Esophagus (tissue), 2 donors: ENCODE results near the gene PTTG1IP. TPM values are rescaled to one million over a fixed set of nuclear protein-coding genes. Genes with fewer than 3 reads are reported as not detected.

Experiments
- H3K27ac ChIP-seq, 2 donors: one replicate each; pipeline ENCODE4 v1.5.1; 2013; ENCODE audit warnings: low read depth in 2 of 2, mild to moderate bottlenecking in 2 of 2, inconsistent platforms in 1 of 2, low read length in 1 of 2, moderate library complexity in 1 of 2
- H3K27me3 ChIP-seq, 2 donors: one replicate each; pipeline ENCODE4 v1.6.1; 2013; ENCODE audit warnings: low read length in 2 of 2, control low read depth in 1 of 2, mild to moderate bottlenecking in 1 of 2; ENCODE audit not compliant: insufficient read depth in 2 of 2, control insufficient read depth in 1 of 2
- H3K36me3 ChIP-seq, 2 donors: one replicate each; pipeline ENCODE4 v1.6.1; 2013; ENCODE audit warnings: low read length in 1 of 2; ENCODE audit not compliant: control insufficient read depth in 2 of 2, insufficient read depth in 2 of 2
- H3K4me1 ChIP-seq, 2 donors: one replicate each; pipeline ENCODE4 v1.6.1; 2013; ENCODE audit warnings: low read length in 1 of 2; ENCODE audit not compliant: control insufficient read depth in 2 of 2, insufficient read depth in 2 of 2
- H3K4me3 ChIP-seq, 2 donors: one replicate each; pipeline ENCODE4 v1.5.1; 2013; ENCODE audit warnings: low read length in 2 of 2, mild to moderate bottlenecking in 2 of 2, low read depth in 1 of 2, moderate library complexity in 1 of 2
- H3K9me3 ChIP-seq, 2 donors: one replicate each; pipeline ENCODE4 v1.6.1; 2013; ENCODE audit warnings: mild to moderate bottlenecking in 2 of 2, low read depth in 1 of 2, low read length in 1 of 2, moderate library complexity in 1 of 2; ENCODE audit not compliant: control insufficient read depth in 2 of 2, insufficient read depth in 1 of 2
- WGBS, 2 donors: extraction: QIAGEN DNeasy Blood & Tissue Kit; methylation state at CpG; one replicate each; pipeline ENCODE4 v1.1.7; 2013; 5-methylcytosine and 5-hydroxymethylcytosine counted together
- polyA plus RNA-seq, 2 donors: library from polyadenylated mRNA; stranded (reverse); fragments of 200-250 nt; gene quantifications; one replicate each; pipeline ENCODE4 v1.2.3, GENCODE V29; 2013
- donor health status: healthy with polysubstance abuse.
- donor health status: Bipolar disorder and iron deficiency.

Gene PTTG1IP
- polyA plus RNA-seq, 2 donors: 45.8 to 47.4 TPM

GRCh38 chr21:44890338-44890931 is 16.9 kb upstream of the PTTG1IP start:
- H3K4me1 ChIP-seq: peaks cover 0 to 11% of the 10 kb centered on the region in 2 donors
- no peak overlapping the region for H3K27ac ChIP-seq
- peaks cover 0 to 3% of the 10 kb centered on the region in 2 donors for H3K27me3 ChIP-seq
- WGBS, 2 donors: 51 to 56% methylated on average over 23 to 24 of the region's 24 CpGs
- no peaks in the 10 kb centered on the region for H3K36me3 ChIP-seq
- H3K9me3 ChIP-seq: no peaks in the 10 kb centered on the region
- no peak overlapping the region for H3K4me3 ChIP-seq

GRCh38 chr21:44889625-44890337 is 16.3 kb upstream of the PTTG1IP start:
- H3K27me3 ChIP-seq: peaks cover 0 to 3% of the 10 kb centered on the region in 2 donors
- no peak overlapping the region for H3K4me3 ChIP-seq
- WGBS, 2 donors: 86 to 90% methylated on average over 28 to 29 of the region's 29 CpGs
- no peaks in the 10 kb centered on the region for H3K9me3 ChIP-seq
- H3K27ac ChIP-seq: no peak overlapping the region
- H3K36me3 ChIP-seq: no peaks in the 10 kb centered on the region
- peaks cover 0 to 11% of the 10 kb centered on the region in 2 donors for H3K4me1 ChIP-seq

- no peaks in the 10 kb centered on the region for H3K9me3 ChIP-seq
- no peak overlapping the region for H3K27ac ChIP-seq
- no peaks in the 10 kb centered on the region for H3K36me3 ChIP-seq
- WGBS, 2 donors: 60 to 77% methylated on average over 51 to 64 of the region's 64 CpGs
- peaks cover 0 to 3% of the 10 kb centered on the region in 2 donors for H3K27me3 ChIP-seq
- peaks cover 0 to 11% of the 10 kb centered on the region in 2 donors for H3K4me1 ChIP-seq
- H3K4me3 ChIP-seq: no peak overlapping the region
Observed at GRCh38 chr21:44888581-44889550, 15.4 kb upstream of the PTTG1IP start.

GRCh38 chr21:44887807-44888580 is 14.5 kb upstream of the PTTG1IP start:
- H3K9me3 ChIP-seq: no peaks in the 10 kb centered on the region
- H3K27ac ChIP-seq: no peak overlapping the region
- peaks cover 0 to 11% of the 10 kb centered on the region in 2 donors for H3K4me1 ChIP-seq
- WGBS, 2 donors: 80 to 88% methylated on average over 23 to 24 of the region's 24 CpGs
- H3K36me3 ChIP-seq: no peaks in the 10 kb centered on the region
- H3K27me3 ChIP-seq: peaks cover 0 to 3% of the 10 kb centered on the region in 2 donors
- H3K4me3 ChIP-seq: no peak overlapping the region

- Histone ChIP-seq H3K4me3 (no peak overlapping the region), H3K9me3 (no peaks in the 10 kb centered on the region), H3K36me3 (no peaks in the 10 kb centered on the region), H3K27me3 (peaks cover 0 to 3% of the 10 kb centered on the region in 2 donors), H3K4me1 (peaks cover 0 to 11% of the 10 kb centered on the region in 2 donors), H3K27ac (no peak overlapping the region)
- WGBS, 2 donors: 89 to 93% methylated on average over 11 of the region's 11 CpGs
Observed at GRCh38 chr21:44887126-44887806, 13.8 kb upstream of the PTTG1IP start.

- Histone ChIP-seq H3K36me3 (no peaks in the 10 kb centered on the region), H3K4me3 (no peak overlapping the region), H3K27me3 (peaks cover 0 to 3% of the 10 kb centered on the region in 2 donors), H3K9me3 (no peaks in the 10 kb centered on the region), H3K4me1 (peaks cover 0 to 11% of the 10 kb centered on the region in 2 donors), H3K27ac (no peak overlapping the region)
- 89% methylated on average over 44 of the region's 44 CpGs for WGBS, 2 donors
Observed at GRCh38 chr21:44886113-44887075, 12.9 kb upstream of the PTTG1IP start.

GRCh38 chr21:44885615-44886014 is 12.1 kb upstream of the PTTG1IP start:
- H3K27me3 ChIP-seq: peaks cover 0 to 3% of the 10 kb centered on the region in 2 donors
- H3K4me3 ChIP-seq: no peak overlapping the region
- H3K4me1 ChIP-seq: peaks cover 0 to 11% of the 10 kb centered on the region in 2 donors
- H3K36me3 ChIP-seq: no peaks in the 10 kb centered on the region
- WGBS, 2 donors: 77% methylated on average over 11 of the region's 11 CpGs
- H3K9me3 ChIP-seq: no peaks in the 10 kb centered on the region
- no peak overlapping the region for H3K27ac ChIP-seq

- Histone ChIP-seq H3K27ac (no peak overlapping the region), H3K4me1 (peaks cover 0 to 6% of the 10 kb centered on the region in 2 donors), H3K9me3 (no peaks in the 10 kb centered on the region), H3K27me3 (peaks cover 0 to 3% of the 10 kb centered on the region in 2 donors), H3K36me3 (no peaks in the 10 kb centered on the region), H3K4me3 (no peak overlapping the region)
- WGBS, 2 donors: 67 to 73% methylated on average over 7 of the region's 7 CpGs
Observed at GRCh38 chr21:44884097-44884496, 10.6 kb upstream of the PTTG1IP start.
